HG02973 (cell line): ENCODE results near the gene SCUBE1.
A peak's percentile ranks its signal among the peaks of the same experiment; 100 is the strongest.

Experiments used
- ATAC-seq: cut with Tn5 transposase; IDR thresholded peaks from one replicate; pipeline ENCODE4 v1.9.1; 2021; ENCODE audit warnings: moderate library complexity; ENCODE audit not compliant: unreplicated experiment

The SCUBE1 gene

GRCh38 chr22:43343262-43343669 lies at the start of gene SCUBE1:
Gene SCUBE1 (minus strand): TSS chr22:43343372. CDS start chr22:43343261, 111 bp downstream.
- no peak for ATAC-seq

GRCh38 chr22:43392385-43392989 lies 49.3 kb upstream of the SCUBE1 start:
- ATAC-seq, result no peak

GRCh38 chr22:43391306-43391705 lies 48.1 kb upstream of the SCUBE1 start:
- ATAC-seq, result no peak

- no peak for ATAC-seq
Observed at GRCh38 chr22:43390872-43391271, 47.7 kb upstream of the SCUBE1 start.

- no peak for ATAC-seq
Observed at GRCh38 chr22:43390166-43390565, 47.0 kb upstream of the SCUBE1 start.

GRCh38 chr22:43389227-43389836 lies 46.2 kb upstream of the SCUBE1 start:
- ATAC-seq, result no peak

- ATAC-seq, result no peak
Observed at GRCh38 chr22:43388420-43388851, 45.3 kb upstream of the SCUBE1 start.

GRCh38 chr22:43387815-43388214 lies 44.6 kb upstream of the SCUBE1 start:
- ATAC-seq, result no peak

- ATAC-seq, result no peak
Observed at GRCh38 chr22:43385770-43386641, 42.8 kb upstream of the SCUBE1 start.

- no peak for ATAC-seq
Observed at GRCh38 chr22:43384863-43385262, 41.7 kb upstream of the SCUBE1 start.

- ATAC-seq, result no peak
Observed at GRCh38 chr22:43381693-43382092, 38.5 kb upstream of the SCUBE1 start.

- peak; percentile 61 for ATAC-seq
Observed at GRCh38 chr22:43377896-43378704, 34.9 kb upstream of the SCUBE1 start.

- no peak for ATAC-seq
Observed at GRCh38 chr22:43377548-43377895, 34.4 kb upstream of the SCUBE1 start.

- no peak for ATAC-seq
Observed at GRCh38 chr22:43376765-43377547, 33.8 kb upstream of the SCUBE1 start.

- ATAC-seq, result no peak
Observed at GRCh38 chr22:43375951-43376455, 32.8 kb upstream of the SCUBE1 start.

- ATAC-seq, result no peak
Observed at GRCh38 chr22:43370036-43370435, 26.9 kb upstream of the SCUBE1 start.

- ATAC-seq, result no peak
Observed at GRCh38 chr22:43365715-43366440, 22.7 kb upstream of the SCUBE1 start.

GRCh38 chr22:43364169-43364435 lies 20.9 kb upstream of the SCUBE1 start:
- no peak for ATAC-seq

GRCh38 chr22:43363315-43364168 lies 20.4 kb upstream of the SCUBE1 start:
- ATAC-seq, result no peak
